GM19239 (cell line): ENCODE measurements around the gene FLT1.

ENCODE experiments used
- DNase-seq: peaks from one replicate; pipeline ENCODE4 v3.0.0; 2011; ENCODE audit warnings: low spot score; ENCODE audit not compliant: insufficient read length
- FAIRE-seq: peaks from 2 replicates; lab custom pipeline; 2011; peaks lifted over from hg19 to GRCh38; lab: Jason Lieb, UNC

The FLT1 gene

GRCh38 chr13:28408863-28409262, 86.1 kb downstream of the FLT1 start:
- DNase-seq (no peak), FAIRE-seq (no peak)

DNA sequence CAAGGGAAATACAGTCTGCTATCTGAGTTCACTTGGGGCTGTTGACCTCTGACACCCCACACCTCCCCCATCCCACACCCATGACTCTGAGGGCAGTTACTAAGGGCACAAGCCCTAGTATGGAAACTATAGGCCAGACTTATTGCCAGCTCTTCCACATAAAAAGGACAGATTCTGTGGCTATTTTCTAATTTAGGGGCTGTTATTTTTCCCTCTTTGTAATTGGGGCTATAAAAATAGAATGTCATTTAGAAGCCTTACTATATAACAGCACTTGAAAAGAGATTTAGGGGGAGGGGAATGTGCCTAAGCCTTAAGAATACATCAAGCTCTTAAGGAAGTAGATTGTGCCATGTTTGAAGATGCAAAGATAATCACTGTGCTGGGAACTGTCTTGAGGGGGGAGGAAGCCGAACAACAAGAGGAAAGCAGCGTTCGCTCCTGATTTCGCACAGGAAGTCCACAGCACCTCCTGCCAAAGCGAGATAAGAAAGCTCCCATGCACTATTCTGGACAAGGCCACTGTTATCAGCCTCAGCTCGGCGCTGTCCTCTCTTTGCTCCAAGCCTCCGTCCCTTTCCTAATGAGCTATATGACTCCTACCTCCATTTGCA, 86.6 kb downstream of the FLT1 start:
- FAIRE-seq (peak; percentile 84), DNase-seq (no peak)

DNA sequence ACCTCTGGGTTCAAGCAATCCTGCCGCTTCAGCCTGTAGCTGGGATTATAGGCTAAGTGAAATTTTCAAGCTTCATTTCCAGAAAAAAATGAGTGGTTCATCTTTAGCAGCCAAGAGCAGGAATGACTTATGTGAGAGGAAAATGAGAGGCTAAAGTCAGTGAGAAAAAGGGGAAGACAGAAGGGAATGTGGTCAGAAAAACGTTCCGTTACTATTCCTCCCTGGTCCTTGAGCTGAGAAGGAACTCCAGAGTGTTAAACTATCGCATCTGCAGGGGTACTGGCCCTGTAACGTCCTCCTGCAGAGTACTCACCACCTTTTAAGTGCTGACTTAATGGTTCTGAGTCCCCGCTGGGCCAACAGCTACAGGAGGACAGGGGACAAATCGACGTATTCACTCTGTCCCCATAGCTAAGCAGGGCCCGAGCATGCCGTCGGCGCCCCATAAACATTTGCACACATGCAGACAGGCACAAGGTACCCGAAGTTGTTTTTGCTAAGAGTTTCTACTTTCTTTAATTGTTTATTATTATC, 88.1 kb downstream of the FLT1 start:
- DNase-seq (no peak), FAIRE-seq (no peak)

GRCh38 chr13:28402057-28402381, 92.9 kb downstream of the FLT1 start:
- FAIRE-seq: no peak
- no peak for DNase-seq

GRCh38 chr13:28401303-28402056, 93.4 kb downstream of the FLT1 start:
- DNase-seq (no peak), FAIRE-seq (peak; percentile 96)

DNA sequence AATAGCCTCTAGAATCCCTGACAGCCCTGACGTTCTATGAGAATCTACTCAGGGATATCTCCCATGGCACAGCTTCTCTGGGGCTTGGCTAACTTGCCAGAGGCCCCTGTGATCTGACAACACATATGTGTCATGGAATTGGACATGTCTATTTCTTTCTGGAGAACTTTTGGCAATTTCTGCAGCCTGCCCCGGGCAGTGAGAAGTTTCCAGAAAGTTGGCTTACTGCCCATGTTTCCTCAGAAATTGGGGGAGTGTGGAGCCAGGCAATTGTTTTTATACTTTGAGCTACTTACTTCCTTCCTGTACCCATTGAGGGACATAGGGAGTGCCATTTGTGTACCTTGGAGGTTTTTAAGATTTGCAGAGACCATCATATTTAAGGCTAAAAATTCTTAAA, 98.9 kb downstream of the FLT1 start:
- FAIRE-seq: no peak
- DNase-seq: no peak

GRCh38 chr13:28394422-28394821, 100.5 kb downstream of the FLT1 start:
- no peak for DNase-seq

GRCh38 chr13:28392896-28393505, 101.9 kb downstream of the FLT1 start:
- DNase-seq (no peak), FAIRE-seq (no peak)

More at GRCh38 chr13:28394422-28394821, 100.5 kb downstream of the FLT1 start:
- no peak for FAIRE-seq

GRCh38 chr13:28392428-28392827, 102.5 kb downstream of the FLT1 start:
- DNase-seq: no peak
- FAIRE-seq: no peak

DNA sequence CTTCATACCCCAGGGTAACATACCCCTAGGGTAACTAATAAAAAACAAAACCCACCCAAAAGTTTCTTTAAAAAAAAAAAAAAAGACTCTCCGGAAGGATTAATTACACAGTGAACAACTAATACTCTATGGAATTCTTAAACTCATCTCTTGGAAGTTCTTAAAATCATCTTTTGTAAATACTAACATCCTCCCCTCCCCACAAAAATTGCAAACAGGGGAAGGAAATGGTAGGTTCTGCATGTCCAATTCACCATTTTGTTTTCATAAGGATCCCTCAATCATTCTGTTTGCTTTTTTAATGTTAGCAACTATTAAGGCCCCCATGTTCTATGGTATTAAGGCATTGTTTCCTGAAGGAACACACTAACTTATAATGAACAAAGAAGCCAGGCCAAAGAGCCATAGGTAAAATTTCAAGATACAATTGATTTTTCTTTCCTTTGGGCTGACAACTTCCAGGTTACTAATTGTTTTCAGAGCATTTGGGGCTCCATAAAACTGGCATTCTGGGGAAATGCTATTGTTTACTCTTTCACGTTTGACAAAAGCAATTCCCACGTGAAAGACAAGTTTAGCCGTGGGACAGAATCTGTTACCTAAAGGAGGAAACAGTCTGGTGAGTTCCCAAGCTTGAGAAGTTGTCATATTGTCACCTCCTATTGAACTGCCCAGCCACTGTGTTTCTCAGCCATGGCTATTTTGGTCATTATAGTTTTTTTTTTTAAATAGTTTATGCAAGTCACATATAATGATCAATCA, 107.0 kb downstream of the FLT1 start:
- FAIRE-seq (no peak), DNase-seq (no peak)

- no peak for DNase-seq
- peak; percentile 35 for FAIRE-seq
These were observed 109.6 kb downstream of the FLT1 start for GRCh38 chr13:28385362-28385761.

DNA sequence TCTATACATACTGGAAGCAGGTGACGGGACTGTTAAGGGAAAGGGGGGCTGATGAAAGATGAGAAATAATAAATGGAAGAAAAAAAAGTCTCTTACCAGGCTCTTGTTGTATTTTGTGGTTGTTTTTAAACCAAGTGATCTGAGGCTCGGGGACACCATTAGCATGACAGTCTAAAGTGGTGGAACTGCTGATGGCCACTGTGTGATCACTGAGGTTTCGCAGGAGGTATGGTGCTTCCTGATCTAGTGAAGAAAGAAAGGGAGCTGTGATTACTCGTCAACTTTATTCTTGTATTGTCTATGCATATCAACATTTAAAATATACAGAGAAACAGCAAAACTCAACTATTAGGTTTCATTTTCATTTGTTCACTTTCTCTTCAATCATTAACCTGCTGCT, 110.1 kb downstream of the FLT1 start:
- peak; percentile 76 for FAIRE-seq

DNA sequence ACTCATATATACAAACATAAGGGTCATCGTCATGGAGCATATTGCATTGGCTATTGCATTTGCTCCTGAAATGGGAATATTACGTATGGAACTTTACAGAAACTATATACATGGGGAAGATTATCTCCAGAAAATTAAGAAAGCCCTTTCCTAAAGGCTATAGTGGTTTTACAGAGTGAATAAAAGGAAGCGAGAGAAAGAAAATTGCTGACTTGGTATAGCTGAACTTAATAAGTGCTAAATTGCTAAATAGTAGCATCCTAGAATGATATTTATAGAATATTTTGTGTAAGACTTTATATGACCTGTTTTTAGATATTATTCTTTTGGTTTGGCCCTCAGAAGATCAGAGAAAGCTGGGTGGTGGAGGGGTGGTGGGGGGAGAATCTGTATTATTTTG, 114.6 kb downstream of the FLT1 start:
- FAIRE-seq (no peak), DNase-seq (no peak)

More for the DNA sequence above, 110.1 kb downstream of the FLT1 start:
- peak; percentile 20 for DNase-seq

DNA sequence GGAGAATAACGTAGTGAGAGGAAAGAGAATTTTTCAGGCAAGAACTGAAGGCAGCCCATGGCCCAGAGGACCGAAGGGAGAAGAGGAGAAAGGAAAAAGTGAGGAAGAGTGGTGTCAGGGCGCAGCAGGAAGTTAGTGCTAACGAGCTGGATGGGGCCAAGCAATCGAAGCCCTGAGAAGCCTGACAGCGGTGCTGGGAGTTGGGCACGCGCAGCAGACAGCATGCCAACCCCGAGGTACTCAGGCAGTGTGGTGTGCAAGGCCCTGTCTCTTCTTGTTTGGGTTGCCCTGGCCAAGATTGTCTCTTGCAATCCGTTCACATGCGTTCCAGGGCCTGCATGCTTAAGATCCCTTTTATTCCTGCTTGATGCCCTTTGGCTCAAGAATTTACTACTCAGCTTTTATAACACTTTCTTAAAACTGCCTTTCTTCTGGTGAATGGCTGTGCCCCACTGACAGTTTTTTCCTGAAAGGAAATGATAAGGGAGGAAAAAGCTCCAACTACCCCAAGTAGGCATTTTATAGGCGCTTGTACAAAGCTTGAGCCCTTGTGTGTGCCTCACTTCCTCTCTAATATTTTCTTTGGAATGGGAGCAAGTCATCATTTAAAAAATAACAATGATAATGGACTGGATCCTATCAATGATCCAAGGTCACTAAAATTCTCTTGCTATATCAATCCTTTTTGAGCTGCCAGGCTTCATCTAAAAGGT, 115.4 kb downstream of the FLT1 start:
- DNase-seq (no peak), FAIRE-seq (no peak)

DNA sequence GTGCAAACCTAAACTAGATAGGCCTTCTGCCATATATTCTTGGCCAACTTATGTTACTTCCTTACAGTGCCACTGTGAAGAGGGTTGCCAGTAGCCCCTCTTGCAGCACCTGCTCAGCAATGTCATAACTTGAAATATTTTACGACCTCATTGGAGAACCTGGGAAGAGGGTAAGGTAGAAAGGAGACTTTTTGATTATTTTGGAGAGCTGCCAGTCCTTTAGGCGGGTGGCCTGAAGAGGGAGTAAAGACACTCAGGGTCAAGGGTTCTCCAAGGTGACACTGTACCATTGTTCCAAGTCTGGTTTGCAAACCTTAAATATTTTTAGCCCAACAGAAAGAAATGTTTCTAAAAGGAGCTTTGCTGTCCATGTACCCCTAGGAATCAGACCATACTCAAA, 118.3 kb downstream of the FLT1 start:
- FAIRE-seq (no peak), DNase-seq (no peak)

DNA sequence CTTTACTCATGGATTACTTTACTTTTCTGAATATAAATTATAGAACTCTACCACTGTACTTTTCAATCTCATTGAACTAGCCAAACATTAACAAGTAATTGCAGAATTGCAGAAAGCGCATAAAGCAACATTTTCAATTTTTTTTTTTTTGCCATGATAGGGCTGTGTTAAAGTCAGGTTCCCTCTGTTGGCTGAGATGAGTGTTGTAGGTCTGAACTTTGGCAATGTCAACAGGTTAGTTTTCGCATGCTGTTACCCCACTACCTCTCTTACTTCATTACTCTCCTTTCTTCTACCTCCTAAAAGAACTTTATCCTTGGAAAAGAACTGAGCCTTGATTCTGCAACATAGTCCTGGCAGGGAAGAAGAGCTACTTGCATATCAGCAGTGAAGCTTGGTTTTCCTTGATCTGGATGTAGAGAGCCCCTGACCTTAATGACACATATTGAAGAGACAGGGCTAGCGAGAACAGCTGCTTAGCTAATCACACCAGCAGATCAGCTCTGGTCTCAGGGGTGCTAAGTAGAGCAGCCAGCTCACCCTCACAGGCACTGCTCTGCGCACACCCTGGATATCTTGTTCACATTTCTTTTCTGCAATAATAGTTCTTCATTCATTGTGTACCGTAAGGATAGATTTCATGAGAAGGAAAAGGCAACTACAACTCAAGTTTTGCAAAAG, 119.5 kb downstream of the FLT1 start:
- FAIRE-seq (no peak), DNase-seq (no peak)

DNA sequence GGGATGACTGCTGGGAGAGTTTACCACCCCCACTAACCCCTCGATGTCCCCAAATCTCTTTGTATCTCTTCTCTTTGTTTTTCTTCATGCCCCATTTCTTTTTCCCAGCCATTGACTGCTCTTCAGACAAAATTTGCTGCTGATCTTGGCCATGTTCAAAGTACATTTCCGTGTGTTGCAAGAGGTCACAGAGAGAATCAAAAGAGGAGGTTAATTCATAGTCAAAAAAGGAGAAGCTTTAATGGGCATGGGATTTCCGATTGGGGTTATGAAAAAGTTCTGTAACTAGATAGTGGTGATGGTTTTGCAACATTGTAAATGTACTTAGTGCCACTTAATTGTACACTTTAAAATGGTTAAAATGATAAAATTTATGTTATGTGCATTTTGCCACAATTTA, 121.1 kb downstream of the FLT1 start:
- FAIRE-seq (no peak), DNase-seq (no peak)

- no peak for DNase-seq
These were observed 124.5 kb downstream of the FLT1 start for GRCh38 chr13:28370448-28370847.

DNA sequence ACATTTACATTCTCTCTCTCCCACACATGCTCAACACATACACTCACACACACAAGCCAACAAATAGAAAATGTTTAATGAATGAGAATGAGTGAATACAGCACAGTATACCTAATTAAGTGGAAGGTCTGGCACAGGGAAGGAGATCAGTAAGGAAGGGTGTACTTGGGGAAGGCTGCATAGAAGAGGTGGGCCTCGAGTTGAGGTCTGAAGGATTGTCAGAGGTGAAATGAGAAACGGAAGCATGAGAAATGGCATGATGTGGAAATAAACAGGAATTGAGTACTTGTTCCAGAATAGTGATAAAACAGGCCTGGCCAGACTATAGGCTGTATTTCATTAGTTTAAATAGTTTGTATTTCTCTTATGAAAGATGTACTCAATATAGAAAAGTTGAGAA, 136.2 kb downstream of the FLT1 start:
- FAIRE-seq: no peak

More at GRCh38 chr13:28370448-28370847, 124.5 kb downstream of the FLT1 start:
- no peak for FAIRE-seq

More for the DNA sequence above, 136.2 kb downstream of the FLT1 start:
- DNase-seq: no peak
